IPS-11a (cell line): Measurements from ENCODE around the gene FOXP1.

Experiments used
- H3K4me3 ChIP-seq: one replicate; pipeline ENCODE4 v1.5.1; 2013; ENCODE audit warnings: low read depth, low read length, control low read depth

The FOXP1 gene

DNA sequence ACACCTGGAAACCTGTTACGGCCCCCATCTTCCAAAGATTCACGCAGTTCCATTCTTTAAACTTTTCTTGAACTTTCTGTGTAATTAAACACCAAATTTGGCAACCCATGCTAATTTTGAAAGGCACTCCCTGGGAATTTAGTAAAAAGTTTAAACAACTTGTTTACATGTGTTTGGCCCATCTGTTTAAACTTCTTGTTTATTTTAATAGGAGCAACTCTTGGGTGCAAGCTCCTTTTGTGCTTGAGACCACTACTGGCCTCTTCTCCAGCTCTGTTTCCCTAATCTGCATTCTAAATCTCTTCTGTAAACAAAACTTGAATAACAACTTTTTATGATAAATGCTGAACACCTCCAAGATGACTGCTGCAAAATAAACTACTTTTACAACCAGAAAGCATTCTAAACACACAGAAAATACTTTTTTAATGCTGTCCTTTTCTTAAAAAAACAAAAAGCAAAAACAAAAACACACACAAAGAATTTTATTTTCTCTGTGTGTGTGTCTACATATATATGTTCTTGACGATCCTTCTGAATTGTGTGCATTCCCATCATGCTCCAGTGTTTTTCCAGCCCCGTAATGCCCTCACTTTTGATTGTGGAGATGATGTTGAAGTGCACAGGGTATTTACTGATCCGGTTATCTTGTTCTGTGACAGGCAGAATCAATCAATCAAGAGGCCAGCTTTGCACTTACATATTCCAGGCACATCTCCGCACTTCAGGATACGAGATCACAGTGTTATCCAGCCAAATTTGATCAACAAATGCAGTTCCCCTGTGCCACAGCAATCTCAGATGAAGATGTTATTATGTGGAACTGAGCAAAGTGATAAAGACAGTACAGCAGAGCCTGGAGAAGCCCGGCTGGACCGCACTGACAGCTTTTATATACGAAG lies 416.9 kb downstream of the FOXP1 start:
- no peak overlapping the region for H3K4me3 ChIP-seq

DNA sequence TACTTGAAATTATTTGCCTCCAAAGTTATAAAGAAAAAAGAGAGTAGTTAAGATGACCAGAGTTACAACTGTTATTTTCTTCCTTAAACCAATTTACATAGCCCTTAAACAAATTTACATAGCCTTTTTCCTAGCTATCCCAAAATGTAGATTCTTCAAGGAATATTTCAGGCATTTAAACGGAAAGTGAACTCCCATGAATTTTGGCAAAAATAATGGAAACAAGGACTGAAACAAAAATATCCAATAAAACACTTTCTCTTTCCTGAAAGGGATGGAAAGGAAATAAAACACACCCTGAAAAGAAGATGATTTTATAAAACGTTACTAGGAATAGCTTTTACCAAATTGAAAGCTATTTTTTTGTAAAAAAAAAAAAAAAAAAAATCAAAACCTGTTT lies 418.6 kb downstream of the FOXP1 start:
- H3K4me3 ChIP-seq: no peak overlapping the region

DNA sequence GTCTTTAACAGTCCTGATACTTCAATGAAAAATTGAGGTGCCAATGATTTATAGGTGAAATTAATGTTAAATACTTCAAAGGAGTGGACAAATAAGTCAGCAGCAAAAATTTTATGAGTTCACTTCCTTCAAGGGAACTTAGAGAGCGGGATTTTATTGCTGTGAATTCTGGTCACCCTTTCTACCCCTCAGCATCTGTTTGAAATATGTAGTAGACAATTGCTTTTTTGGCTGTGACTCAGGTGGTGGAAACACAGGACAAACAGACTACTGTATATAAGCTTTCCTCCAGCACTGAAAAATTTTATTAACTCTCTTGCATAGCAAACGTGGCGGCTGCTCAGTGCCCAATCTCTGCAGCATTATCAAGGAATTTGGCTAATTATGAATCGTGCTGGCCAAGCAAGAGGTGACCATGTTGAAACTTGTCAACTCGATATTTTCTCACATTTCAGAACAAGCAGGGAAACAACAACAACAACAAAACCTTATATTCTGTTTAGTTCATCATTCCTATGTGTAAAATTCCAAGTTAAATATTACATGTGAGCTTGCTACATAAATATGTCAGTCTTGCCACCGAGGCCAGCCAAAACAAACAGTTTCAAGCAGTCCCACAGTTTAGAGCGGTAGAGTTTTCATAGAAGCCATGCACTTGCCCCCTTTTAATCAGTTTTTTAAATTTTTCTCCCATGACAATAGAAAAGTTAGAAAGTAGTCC lies 420.2 kb downstream of the FOXP1 start:
- H3K4me3 ChIP-seq: no peak overlapping the region

DNA sequence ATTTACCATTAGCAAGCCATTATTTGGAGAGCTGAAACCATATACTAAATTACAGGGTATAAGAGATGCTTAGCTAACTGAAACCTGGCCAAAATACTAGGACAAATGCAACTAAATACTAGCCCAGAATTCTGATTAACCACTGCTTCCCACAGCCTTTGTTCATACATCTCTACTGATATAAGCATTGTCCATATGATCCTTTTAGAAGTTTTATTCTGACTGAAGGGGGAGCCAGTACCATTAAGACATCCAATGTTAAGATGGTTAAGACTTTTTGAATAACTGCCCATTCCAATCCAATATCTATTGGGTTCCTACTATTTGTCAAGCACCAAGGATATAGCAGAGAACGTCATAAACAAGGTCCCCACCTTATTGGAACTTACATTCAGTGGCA lies 421.3 kb downstream of the FOXP1 start:
- H3K4me3 ChIP-seq: no peak overlapping the region

DNA sequence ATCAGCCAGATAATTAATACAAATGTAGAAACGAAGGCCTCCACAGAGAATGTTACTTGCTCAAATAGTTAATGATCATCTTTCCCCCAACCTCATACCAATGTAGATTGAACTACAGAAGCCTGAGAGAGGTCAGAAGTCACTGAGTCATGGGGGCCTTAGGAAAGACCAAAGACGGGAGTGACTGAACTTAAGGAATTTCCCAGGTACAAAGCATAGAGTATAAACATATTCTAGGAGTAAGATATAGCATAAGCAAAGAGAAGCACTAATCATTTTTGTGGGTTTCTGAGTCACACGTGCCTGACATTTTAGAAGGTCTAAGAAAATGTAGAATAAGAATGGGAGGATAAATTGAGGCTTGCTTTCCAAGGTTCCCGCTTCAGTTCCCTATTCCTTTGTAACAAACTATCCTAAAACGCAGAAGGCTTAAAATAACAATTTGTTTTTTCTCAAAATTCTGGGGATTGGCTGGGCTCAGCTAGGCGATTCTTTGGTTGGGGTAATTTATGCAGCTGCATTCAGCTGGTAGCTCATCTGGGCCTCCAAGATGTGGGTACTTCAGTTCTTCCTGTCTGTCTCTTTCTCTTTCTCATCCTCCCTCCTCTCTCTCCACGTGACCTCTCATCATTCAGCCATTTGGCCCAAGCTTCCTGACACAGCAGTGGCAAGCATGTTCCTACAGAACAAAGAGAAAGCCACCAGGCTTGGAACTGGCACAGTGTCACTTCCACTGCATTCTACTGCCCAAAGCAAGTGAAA lies 422.6 kb downstream of the FOXP1 start:
- no peak overlapping the region for H3K4me3 ChIP-seq

DNA sequence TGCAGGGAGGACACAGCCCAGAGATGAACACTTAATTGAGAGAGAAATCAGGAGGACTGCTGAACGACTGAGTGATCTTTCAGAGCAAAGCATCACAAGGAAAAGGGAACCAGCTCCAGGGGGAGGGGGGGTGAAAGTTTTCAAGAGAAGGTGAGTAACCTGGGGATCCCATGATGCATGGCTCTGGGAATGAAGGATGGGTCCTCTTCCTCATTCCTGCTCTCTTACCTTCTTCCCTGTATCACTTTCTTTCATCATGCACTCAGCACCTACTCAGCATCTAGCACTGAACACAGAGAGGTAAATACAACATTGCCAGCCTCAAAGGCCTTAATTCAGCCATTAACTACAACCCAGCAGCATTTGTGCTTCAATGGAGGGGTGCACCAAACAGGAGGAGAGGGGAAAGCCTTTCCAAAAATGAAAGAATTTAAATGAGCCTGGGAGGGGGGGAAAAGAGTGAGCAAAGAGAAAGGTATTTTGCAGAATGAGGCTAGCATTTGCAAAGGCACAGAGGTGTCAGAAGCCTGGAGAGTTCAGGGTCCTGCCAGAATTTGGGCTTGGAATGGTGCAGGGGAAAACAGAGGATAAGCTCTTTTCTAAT lies 427.4 kb downstream of the FOXP1 start:
- no peak overlapping the region for H3K4me3 ChIP-seq

DNA sequence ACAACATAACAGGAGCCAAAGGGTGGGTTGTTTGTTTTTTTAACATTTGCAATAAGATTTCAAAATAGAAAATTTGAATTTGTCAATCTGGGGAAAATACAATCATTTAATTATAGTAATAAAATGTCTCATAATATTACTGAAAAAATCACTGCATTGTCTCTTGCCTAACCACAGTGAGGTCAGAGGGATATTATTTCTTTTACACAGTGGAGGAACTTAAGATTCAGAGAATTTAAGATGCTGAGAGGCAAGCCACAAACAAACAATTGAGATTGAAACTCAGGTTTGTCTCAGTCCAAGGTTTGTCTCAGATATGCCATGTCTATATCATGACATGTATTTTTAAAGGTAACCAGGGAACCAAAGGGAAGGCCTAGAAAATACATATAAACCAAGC lies 428.7 kb downstream of the FOXP1 start:
- H3K4me3 ChIP-seq: no peak overlapping the region

DNA sequence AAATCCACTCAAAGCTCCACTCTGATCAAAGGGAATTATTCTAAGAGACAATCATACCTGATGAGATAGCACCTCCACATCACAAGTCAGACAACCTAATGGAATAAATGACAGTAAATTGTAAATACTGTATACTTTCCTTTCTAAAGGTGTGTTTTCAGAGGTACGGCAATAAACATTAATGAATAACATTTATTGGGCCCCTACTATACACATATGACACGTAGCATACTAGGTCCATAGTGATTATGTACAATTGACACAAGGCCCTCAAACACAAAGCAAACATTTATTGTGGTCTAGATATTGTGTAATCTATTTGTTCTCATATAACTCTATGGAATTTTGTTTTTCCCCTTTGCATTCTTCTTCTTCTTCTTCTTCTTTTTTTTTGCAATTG lies 429.8 kb downstream of the FOXP1 start:
- no peak overlapping the region for H3K4me3 ChIP-seq

DNA sequence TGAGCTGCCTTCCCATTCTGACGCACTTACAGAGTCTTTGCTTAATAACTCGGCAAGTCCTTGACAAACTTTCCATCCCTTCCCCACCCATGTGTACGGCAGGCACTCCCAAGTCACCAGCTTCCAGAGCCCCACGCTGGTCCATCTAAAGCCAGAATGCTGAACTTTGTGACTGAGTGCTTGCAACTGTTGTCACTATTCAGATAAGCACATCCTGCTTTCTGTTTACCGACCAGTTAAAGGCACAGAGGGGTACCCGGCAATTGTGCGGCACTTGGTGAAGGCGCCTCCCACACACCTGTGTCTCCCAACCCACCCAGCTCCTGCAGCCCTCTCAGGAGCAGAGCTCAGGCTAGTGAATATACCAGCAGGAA lies 430.6 kb downstream of the FOXP1 start:
- H3K4me3 ChIP-seq: no peak overlapping the region

DNA sequence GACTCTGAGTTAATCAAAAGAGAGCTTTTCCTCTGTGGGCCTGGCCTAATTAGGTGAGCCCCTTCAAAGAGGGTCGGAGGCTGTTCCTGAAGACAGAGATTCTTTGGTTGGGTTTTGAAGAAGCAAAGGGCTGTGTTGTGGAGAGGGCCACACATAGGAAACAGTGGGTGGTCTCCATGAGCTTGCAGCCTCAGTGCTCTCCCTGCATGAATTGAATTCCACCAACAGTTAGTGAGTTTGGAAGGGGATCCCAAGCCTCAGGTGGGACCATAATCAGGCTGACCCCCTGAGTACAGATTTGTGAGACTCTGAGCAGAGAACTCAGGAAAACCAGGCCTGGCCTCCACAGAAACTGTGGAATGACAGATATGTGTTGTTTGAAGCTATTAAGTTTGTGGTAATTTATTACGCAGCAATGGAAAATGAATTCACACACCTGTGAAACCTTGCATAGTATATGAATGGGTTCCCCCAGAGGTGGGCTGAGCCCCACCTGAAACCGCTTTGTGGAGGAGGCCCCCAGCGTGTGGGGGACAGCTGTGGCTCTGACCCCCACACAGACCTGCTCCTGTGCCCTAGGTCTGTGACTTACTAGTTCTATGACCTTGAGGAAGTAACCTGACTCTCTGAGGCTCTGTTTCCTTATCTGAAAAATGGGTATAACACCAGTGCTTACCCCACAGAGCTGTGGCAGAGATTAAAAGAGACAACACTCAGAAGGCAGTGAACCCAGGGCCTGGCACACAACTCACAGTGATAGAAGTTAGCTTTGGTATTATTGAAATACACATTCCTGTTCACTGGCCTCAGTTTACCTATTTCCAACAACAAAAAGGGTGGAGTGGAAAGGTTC lies 431.3 kb downstream of the FOXP1 start:
- H3K4me3 ChIP-seq: no peak overlapping the region

DNA sequence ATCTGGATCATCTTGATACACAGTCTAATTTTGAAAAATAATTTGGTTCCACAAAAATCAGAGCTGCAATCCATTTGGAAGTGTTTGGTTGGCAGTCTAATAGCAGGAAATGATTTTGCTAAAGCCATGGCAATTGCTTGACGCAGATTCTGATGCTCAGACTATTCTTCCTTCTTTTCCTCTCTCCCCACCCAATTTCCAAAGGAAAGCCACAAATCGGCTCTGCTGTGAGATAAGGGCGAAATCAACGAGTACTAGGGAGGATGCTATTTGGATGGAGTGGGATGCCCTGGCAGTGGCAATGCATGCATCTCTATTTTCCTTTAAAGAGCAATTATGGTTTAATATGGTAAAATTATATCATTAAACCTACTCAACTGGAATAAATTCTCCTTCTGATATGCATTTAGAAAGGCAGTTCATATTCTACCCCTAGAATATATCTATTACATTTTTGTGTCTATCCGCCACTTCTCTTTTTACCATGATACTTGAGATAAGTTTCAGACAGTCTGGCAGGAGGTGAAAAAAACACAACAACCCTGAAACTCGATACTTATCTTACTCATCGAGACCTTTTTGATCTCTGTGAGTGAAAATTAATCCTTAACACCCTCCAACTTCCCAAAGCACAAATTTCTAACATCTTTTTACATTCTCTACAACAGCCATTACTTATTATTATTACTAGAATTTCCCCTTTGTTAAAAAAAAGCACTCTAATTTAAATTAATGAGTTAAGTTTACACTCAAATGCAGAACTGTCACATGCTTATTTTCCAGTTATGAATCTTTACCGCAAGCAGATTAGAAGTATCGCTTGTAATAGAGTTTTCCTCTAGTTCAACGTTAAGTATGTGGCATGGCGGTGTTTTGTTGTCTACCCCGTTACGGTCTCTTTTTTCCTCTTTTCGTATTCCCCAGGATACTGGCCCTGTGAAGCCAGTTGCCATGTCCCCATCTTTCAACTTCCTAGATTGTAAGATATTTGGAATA lies 433.3 kb downstream of the FOXP1 start:
- H3K4me3 ChIP-seq: no peak overlapping the region

DNA sequence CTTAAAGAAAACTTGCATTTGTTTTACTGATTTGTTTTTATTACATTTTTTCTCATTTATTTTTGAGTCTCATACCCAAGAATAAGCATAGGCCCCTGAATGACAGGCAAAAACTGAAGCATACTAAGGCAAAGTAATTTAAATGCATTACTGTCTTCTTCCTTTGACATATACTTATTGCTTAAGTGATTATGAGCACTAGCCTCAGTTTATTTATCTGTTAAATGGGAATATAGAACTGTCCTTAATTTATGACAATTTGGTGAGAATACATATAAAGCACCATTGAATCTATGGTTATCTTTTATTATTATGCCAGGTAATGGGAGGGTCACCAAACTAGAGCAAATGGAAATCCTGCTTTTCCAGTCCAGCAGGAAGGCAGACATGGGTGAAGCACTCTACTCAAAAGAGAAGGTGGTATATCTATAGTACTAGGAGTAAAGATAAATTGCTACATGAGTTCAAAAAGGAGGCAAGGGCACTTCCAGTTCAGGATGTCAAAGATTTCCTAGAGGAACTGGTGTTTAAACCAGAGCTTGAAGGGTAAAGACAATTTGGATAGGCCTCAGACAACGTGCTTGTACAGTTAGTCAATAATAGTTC lies 435.0 kb downstream of the FOXP1 start:
- H3K4me3 ChIP-seq: no peak overlapping the region

DNA sequence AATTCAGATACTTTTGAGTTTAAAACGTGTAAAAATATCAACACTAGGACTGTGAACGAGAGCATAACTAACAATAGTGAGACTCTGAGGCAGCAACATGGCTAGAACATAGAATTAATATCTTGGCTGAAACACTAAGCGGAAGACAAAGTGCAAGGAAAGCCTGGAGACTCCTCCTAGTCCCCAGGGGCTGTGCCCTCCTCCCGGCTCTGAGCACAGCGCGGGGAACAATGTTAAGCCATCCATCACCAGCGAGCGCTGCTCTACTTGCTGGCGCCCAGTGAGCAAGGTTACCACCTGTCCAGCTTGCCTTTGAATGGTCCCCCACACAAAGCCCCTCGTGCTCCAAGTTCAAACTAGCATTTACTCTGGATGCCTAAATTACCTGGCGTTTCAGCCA lies 436.9 kb downstream of the FOXP1 start:
- no peak overlapping the region for H3K4me3 ChIP-seq

DNA sequence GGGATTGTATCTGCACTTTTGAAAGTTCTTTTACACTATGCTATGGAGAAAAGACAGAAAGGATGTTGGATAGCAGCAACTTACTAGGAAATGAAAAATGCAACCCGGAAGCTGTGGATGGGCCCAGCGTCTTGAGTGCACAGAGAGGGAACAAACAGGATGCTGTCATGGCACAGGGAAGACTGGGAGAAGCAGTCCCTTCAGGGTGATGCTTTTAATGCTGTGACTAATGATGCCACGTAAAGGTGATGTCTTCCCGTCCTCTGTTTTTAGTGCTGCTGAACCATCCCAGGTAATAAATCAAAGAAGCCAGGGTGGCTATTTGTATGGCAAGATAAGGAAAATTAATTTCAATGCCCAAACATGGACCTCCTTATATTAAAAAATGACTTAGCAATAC lies 437.6 kb downstream of the FOXP1 start:
- no peak overlapping the region for H3K4me3 ChIP-seq

DNA sequence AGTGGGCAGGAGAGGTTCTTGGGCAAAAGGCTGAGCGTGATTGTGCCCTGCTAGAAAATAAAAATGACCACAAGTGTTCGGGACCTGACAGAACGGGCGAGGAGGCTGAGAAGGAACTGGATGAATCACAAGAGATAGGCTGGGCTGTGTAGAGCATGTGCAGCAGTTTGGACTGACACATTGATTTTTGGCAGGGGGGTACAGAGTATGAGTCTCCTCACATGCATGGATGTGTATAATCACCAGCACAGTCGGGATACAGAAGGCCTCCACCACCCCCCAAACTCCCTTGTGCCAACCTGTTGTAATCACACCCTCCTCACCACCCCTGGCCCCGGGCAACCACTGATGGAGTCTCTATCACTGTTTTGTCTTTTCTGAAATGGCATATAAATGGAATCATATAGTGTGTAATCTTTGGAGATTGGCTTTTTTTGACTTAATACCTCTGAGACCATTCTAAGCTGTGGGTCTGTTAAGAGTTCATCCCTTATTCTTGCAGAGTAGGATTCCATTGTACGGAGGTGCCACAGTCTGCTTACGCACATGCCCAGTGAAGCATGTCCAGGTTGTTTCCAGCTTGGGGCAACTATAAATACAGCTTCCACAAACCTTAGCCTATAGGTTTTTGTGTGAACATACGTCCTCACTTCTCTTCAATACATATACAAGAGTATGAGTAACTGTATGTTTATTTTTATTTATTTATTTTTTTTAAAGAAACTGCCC lies 438.8 kb downstream of the FOXP1 start:
- no peak overlapping the region for H3K4me3 ChIP-seq

DNA sequence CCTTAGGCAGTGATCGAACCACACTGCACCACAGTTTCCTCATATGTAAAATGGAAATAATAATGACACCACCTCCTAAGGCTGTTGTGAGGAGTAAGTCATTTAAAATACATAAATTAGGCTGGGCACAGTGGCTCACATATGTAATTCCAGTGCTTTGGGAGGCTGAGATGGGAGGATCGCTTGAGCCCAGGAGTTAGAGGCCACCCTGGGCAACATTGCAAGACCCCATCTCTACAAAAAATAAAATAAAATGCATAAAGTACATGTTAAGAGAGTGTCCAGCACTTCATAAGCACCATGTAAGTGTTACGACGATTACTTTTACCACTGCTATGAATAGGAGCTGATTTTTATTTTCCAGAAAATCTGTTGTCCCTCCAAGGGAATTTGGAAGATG lies 440.0 kb downstream of the FOXP1 start:
- H3K4me3 ChIP-seq: no peak overlapping the region

DNA sequence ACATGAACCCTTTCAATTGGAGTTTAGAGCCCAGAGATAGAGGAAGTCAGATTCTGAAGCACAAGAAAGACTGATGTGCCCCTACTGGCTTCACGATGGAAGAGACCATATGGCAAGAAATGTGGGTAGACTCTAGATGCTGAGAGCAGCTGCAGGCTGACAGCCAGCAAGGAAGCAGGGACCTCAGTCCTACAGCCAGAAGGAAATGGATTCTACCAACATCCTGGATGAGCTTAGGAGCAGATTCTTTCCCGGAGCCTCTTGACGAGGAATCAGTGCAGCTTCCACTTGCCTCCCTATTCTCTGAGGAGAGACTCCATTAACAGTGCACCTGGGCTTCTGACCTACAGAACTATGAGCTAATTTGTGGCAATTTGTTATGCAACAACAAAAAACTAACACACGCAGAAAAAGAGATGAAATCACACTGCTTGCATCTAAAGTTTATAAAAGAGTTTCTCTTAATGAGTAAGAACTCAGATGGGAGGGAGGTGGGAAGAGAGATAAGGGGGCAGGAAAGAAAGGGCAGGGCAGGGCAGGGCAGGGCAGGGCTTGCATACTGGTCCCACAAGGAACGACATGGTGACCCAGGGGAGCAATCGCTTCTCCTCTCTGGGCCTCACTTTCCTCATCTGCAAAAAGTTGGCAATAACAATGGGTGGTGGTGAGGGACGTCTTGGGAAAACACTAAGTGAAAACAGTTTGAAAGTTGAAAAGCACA lies 440.9 kb downstream of the FOXP1 start:
- H3K4me3 ChIP-seq: no peak overlapping the region
